HG03520 (cell line): ENCODE results near the gene SLC23A1.

Experiments used
- ATAC-seq: cut with Tn5 transposase; IDR thresholded peaks from one replicate; pipeline ENCODE4 v1.9.1; 2021; ENCODE audit warnings: mild to moderate bottlenecking, moderate library complexity; ENCODE audit not compliant: unreplicated experiment

Gene SLC23A1

GRCh38 chr5:139407517-139407916 is 24.4 kb upstream of the SLC23A1 start:
- no peak for ATAC-seq

- no peak for ATAC-seq
Observed at GRCh38 chr5:139406963-139407362, 23.9 kb upstream of the SLC23A1 start.

GRCh38 chr5:139404484-139404840 is 21.4 kb upstream of the SLC23A1 start:
- ATAC-seq: no peak

- peak; percentile 72 for ATAC-seq
Observed at GRCh38 chr5:139403787-139404483, 20.8 kb upstream of the SLC23A1 start, which contains the start of gene SPATA24. Gene SPATA24 (minus strand): TSS chr5:139404089. CDS start chr5:139404060, 29 bp downstream.

GRCh38 chr5:139403418-139403786 is 20.3 kb upstream of the SLC23A1 start:
- peak; percentile 2 for ATAC-seq

- no peak for ATAC-seq
Observed at GRCh38 chr5:139402561-139403158, 19.6 kb upstream of the SLC23A1 start.

- ATAC-seq: no peak
Observed at GRCh38 chr5:139401546-139401945, 18.4 kb upstream of the SLC23A1 start.

GRCh38 chr5:139399501-139400121 is 16.5 kb upstream of the SLC23A1 start:
- ATAC-seq: no peak

GRCh38 chr5:139397921-139398320 is 14.8 kb upstream of the SLC23A1 start:
- ATAC-seq: no peak

GRCh38 chr5:139396691-139397090 is 13.6 kb upstream of the SLC23A1 start:
- no peak for ATAC-seq

- ATAC-seq: no peak
Observed at GRCh38 chr5:139395844-139396640, 12.9 kb upstream of the SLC23A1 start.

- ATAC-seq: no peak
Observed at GRCh38 chr5:139394654-139395566, 11.8 kb upstream of the SLC23A1 start, which contains the start of gene PROB1. Gene PROB1 (minus strand): TSS chr5:139395104. CDS start chr5:139395081, 23 bp downstream.

- ATAC-seq: no peak
Observed at GRCh38 chr5:139394123-139394653, 11.1 kb upstream of the SLC23A1 start.

GRCh38 chr5:139393497-139394122 is 10.5 kb upstream of the SLC23A1 start:
- ATAC-seq: no peak

GRCh38 chr5:139392678-139393496 is 9.8 kb upstream of the SLC23A1 start:
- peak; percentile 42 for ATAC-seq

- peak; percentile 18 for ATAC-seq
Observed at GRCh38 chr5:139392324-139392677, 9.2 kb upstream of the SLC23A1 start.

- no peak for ATAC-seq
Observed at GRCh38 chr5:139391570-139392323, 8.7 kb upstream of the SLC23A1 start.
